HG03469 (cell line): ENCODE data around the gene TWF1.
"Not testable (repeated sequence)": the region's sequence is repeated elsewhere in the genome, so short reads cannot be mapped to it uniquely, and the experiment has no call there.

Experiments used
- ATAC-seq: cut with Tn5 transposase; IDR thresholded peaks from one replicate; pipeline ENCODE4 v1.9.1; 2021; ENCODE audit warnings: mild to moderate bottlenecking, moderate library complexity, moderate number of reproducible peaks; ENCODE audit not compliant: unreplicated experiment

Gene TWF1

GRCh38 chr12:43805860-43806736 lies at the start of gene TWF1:
Gene TWF1, minus strand, starts transcription at chr12:43806317. Its CDS starts 72 bp downstream, at chr12:43806245.
- ATAC-seq: peak; percentile 81

- ATAC-seq: no peak
These were observed 46.6 kb upstream of the TWF1 start for GRCh38 chr12:43852744-43853143.

- ATAC-seq: no peak
These were observed 42.7 kb upstream of the TWF1 start for GRCh38 chr12:43848786-43849185.

GRCh38 chr12:43848226-43848507 lies 42.0 kb upstream of the TWF1 start:
- ATAC-seq: no peak

GRCh38 chr12:43847425-43848225 lies 41.5 kb upstream of the TWF1 start:
- ATAC-seq: not testable (repeated sequence)

GRCh38 chr12:43842259-43842658 lies 36.1 kb upstream of the TWF1 start:
- ATAC-seq: no peak

- no peak for ATAC-seq
These were observed 35.1 kb upstream of the TWF1 start for GRCh38 chr12:43841253-43841652.

GRCh38 chr12:43840338-43840737 lies 34.2 kb upstream of the TWF1 start:
- ATAC-seq: no peak

- ATAC-seq: no peak
These were observed 30.4 kb upstream of the TWF1 start for GRCh38 chr12:43836475-43836989.

- ATAC-seq: peak; percentile 71
These were observed 29.7 kb upstream of the TWF1 start, which contains the start of gene TMEM117 for GRCh38 chr12:43835656-43836474. Gene TMEM117, plus strand, starts transcription at chr12:43836081.

GRCh38 chr12:43835264-43835655 lies 29.1 kb upstream of the TWF1 start:
- no peak for ATAC-seq

GRCh38 chr12:43832463-43833168 lies 26.5 kb upstream of the TWF1 start:
- ATAC-seq: no peak

- no peak for ATAC-seq
These were observed 21.0 kb upstream of the TWF1 start for GRCh38 chr12:43827093-43827492.

GRCh38 chr12:43826681-43827080 lies 20.6 kb upstream of the TWF1 start:
- ATAC-seq: no peak

GRCh38 chr12:43824207-43824775 lies 18.2 kb upstream of the TWF1 start:
- ATAC-seq: no peak

- no peak for ATAC-seq
These were observed 10.1 kb upstream of the TWF1 start for GRCh38 chr12:43816168-43816567.

GRCh38 chr12:43815416-43815815 lies 9.3 kb upstream of the TWF1 start:
- ATAC-seq: no peak

- no peak for ATAC-seq
These were observed 6.8 kb upstream of the TWF1 start for GRCh38 chr12:43812926-43813325.

- no peak for ATAC-seq
These were observed 5.9 kb upstream of the TWF1 start for GRCh38 chr12:43812057-43812456.

GRCh38 chr12:43807386-43807785 lies 1.3 kb upstream of the TWF1 start:
- no peak for ATAC-seq
